Activated T-cell treated with anti-CD3 and anti-CD28 coated beads, Interleukin-2, amount 50 U/mL, for 48 hours (primary cell): ENCODE data around the gene DUSP2.
"Not testable (repeated sequence)": the region's sequence is repeated elsewhere in the genome, so short reads cannot be mapped to it uniquely, and the experiment has no call there.

ENCODE experiments used
- DNase-seq, 2 experiments: peaks; one replicate each; pipeline ENCODE4 v3.0.0-alpha.2; 2020

The DUSP2 gene

DNA sequence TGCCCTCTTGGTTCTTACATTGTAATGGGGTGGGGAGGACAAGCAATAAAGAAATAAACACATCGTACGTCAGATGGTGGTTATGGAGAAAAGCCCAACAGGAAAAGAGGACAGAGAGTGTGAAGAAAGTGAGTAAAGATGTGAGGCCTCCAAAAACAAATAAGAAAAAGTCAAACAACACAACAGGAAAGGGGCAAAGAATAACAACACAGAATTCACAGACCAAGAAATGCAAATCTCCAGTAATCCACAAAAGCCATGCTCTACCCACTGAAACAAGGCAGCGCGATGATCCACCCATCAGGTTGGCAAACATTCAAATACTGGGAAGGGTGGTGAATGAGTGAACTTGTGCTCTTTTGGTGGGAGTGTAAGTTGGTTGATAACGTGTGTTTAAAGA lies 16.7 kb upstream of the DUSP2 start:
- peak in 1 of 2 experiments; percentile 50 for DNase-seq

DNA sequence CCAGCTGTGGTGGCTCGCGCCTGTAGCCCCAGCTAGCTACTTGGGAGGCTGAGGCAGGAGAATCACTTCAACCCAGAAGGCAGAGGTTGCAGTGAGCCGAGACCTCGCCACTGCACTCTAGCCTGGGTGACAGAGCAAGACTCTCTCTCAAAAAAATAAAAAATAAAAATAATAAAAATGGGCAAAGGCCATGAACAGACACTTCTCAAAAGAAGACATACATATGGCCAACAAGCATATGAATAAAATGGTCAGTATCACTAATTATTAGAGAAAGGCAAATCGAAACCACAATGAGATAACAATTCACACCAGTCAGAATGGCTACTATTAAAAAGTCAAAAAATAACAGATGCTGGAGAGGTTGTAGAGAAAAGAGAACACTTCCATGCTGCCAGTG lies 15.1 kb upstream of the DUSP2 start:
- not testable (repeated sequence) for DNase-seq

DNA sequence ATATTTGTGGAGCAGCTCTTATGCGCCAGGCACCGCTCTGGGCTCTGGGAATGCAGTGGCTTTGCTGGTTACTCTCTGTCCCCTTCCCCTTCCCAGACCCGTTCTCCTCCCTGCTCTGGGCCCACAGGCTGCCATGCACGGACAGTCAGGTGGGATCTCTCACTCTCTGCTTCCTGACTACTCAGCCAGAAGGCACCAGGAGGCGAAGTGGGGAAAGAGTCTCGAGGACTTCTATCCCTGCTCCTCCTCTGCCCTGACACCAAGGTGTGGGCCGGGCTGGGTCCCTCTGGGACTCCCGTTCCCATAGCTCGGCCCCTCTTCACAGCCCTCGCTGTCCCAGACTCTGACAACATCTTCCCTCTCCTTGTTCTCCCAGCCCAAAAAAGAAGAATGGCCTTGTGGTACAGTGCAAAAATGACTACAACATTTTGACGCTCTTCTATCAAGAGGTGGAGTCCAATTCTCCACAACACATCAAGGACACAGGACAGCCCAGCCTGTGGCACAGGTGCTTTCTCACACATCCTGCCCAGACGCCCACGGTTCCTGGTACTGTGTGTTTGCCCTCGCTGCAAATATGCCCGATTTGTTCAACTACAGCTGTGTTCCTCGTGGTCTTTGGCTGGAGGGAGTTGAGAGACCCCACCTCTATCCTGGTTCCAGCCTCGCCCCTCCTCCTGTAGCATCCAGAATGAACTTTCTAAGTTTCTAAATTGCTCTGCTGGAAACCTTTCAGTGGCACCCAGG lies 14.0 kb upstream of the DUSP2 start:
- DNase-seq = peak; percentile 79 to 80

DNA sequence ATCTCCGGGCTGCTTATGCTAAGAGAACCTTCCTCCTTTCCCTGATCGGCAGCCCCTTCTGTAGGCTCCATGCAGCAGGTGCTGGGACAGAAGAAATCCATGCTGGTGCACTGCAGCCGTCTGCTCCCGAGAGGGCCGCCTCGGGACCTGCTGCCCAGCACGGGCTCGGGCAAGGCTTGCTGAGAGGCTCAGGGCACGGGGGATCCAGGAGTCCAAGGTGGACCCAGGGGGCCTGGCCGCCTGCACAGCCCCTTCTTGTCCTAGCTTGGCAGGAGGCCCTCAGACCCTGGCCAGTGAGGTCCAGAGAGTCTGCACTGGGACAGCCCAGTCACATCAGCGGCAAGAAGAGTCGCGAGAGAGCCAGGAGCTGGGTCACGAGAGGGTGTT lies 13.3 kb upstream of the DUSP2 start:
- DNase-seq = peak in 1 of 2 experiments; percentile 46

DNA sequence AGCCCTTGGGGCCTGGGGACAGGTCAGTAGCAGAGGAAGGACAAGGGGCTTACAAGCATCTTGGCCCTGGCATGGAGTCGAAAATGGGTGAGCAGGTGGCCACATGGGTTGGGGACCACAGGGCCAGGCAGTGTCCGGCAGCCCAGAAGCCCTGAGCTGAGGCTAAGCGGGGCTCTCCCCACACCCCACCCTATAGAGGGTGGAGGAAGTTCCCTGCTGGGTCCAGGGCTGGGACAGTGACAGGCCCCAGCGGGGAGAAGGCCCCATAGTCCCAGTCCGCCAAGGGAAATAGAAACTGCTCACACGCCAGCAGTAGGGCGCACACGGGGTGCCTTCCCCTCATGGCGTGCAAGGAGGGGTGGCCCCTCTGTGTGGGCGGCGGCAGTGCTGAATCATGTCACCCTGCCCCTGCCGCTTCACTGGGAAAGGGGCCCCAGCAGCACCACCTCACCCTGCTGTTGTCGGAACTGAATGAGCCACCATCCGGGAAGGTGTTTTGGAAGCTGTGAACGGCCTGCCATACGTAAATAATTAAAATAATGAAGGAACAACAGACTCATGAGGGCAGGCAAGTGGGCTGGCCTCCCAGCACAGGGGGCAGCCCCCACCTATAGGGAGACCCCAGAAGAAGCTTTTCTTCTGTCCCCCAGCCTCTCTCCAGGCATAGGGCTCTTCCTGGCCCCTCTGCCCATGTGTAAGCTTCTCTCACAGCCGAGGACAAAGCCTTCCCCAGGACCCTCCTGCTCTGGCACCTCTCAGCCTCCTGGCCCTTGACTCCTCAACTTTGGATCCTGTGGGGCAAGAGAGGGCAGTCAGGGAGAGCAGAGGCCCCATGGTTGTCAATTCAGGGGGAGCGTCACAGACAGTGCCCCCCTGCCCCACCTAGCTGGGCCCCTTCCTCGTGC lies 12.7 kb upstream of the DUSP2 start:
- DNase-seq = peak; percentile 97

DNA sequence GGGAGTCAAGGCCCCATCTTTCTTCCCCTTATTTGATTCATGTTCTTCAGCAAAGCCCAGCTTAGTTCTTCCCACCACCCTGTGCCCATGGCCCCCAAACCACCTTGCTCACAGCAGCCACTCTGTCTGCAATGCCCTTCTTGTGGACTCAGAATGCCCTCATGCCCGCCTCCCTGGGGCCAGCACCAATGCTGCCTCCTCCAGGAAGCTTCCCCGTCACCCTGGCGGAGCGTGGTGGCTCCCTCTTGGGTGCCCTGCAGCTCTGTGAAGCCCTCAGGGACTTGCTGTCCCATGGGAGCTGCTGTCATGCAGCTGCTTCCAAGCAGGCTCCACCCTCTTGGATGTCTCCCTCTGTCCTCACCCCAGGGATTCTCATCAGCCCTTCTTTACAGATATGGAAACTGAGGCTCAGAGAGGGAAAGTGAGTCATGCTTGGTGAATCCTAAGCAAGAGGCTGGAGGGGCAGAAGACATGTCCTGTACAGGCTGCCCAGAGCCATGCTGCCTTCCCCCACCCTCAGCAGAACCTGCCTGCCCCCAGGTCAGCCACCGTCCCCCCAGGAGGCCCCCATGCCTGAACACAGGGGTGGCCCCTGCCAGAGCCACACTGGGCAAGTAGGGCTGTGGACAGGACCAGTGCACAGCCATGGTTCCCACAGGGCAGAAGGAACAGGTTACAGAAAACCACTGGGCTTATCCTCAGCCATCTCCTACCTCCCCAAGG lies 11.8 kb upstream of the DUSP2 start:
- DNase-seq = peak; percentile 72 to 73

DNA sequence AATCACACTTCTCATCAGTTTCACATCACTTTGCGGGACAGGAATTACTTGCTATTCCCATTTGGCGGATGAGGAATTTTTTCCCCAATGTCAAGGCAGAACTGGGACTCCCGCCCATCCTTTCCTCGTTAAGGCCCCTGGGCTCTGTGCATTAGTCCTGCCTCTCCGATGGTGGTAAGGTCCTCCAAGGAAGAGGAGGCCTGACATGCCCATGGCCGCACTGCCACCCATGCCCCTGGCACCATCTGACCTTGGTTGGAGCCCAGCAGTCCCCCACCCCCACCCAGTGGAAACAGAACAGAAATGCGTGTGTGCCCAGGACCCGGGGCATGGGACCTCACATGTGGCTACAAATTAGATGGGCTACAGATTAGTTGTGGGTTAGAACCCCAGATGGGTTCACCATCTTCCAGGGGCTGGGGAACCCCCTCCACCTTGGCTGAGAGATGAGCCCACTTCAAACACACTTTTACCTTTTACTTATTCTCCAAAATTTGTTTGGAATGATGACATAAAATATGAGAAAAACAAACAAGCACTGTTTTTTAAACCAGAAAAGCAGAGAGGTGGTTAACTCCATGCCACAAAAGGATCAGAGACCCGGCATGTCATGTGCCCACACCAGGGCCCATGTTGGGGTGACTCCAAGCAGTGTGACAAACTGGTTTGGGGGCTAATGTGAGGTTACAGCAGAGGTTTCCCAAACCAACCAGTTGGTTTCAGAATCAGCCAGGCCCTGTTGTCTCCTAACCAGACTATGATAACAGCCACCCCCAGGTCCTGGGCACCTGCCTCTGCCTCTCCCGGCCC lies 11.0 kb upstream of the DUSP2 start:
- DNase-seq = peak; percentile 80 to 82

DNA sequence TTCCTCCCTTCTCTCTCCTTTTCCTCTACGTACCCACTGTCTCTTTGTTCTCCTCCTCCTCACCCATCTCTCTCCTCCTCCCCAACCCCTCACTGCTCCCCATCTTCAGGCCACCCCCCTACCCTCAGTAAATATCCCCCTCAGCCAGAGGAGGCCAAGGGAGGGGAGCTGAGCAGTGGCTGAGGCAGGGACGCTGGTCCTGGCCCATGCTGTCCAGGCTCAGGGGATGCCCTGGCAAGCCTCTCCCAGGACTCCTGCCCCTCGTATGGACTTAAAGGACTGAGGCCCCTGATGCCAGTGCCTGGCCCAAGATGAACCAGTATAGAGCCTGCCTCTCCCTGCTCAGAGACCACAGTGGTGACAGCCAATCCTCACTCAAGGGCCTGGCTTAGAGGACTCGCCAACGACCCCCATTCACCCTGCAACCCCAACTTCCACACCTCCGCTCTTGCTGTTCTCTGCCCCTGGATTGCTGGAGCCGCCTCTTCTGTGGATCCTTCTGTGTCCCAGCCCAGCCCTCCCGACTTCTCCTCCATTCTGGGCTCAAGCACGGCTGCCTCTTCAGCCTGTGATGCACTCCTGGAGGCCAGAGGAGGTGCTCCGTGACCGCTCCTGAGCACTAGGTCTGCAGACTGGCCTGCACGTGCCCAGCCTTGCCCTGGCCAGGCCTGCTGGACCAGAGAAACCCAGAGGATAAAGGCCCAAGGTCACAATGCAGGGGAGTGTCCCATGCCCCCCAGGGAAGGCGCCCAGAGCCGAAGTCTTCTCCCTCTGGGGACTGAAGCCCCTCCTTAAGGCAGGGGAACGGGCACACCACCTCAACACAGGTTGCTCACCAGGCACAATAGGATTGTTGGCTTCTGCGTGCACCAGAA lies 9.5 kb upstream of the DUSP2 start:
- DNase-seq = peak in 1 of 2 experiments; percentile 22

DNA sequence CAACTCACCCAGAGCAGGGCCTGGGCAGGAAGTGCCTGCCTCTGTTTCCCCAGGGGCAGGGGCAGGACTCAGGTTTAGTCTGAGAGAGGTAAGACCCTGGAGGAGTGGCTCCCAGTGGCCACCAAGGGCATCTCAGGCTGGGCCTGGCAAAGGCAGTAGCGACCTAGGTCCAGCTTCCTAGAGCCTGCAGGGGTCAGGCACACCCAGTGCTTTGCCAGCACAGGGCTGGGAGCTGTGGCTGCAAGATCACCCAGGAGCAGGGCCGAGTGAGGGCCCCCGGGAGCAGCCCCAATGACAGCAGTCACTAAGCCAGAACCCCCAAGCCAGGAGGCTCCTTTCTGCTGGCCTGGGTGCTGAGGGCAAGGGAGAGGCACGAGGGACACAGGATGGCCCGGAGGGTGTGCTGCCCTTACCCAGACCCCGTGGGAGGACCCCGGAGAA lies 8.8 kb upstream of the DUSP2 start:
- peak in 1 of 2 experiments; percentile 36 for DNase-seq

DNA sequence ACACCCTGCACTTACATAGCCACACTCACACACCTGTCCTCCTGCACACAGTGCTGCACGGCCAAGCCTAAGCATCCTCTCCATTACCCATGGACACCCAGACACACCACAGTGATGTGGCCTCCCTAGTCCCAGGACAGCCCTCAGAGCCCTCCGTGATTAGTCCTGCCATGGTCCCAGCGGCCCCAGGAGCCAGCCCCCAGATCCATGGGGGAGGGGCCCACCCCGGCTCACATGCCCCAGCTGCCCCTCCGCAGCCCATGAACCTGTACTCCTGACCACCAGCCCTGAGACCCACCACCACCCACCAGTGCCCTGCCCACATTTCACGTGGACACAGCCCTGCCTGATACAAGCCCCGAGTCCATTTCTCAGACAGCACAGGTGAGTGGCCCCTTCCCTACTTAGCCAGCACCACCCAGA lies 8.1 kb upstream of the DUSP2 start:
- DNase-seq = no peak

DNA sequence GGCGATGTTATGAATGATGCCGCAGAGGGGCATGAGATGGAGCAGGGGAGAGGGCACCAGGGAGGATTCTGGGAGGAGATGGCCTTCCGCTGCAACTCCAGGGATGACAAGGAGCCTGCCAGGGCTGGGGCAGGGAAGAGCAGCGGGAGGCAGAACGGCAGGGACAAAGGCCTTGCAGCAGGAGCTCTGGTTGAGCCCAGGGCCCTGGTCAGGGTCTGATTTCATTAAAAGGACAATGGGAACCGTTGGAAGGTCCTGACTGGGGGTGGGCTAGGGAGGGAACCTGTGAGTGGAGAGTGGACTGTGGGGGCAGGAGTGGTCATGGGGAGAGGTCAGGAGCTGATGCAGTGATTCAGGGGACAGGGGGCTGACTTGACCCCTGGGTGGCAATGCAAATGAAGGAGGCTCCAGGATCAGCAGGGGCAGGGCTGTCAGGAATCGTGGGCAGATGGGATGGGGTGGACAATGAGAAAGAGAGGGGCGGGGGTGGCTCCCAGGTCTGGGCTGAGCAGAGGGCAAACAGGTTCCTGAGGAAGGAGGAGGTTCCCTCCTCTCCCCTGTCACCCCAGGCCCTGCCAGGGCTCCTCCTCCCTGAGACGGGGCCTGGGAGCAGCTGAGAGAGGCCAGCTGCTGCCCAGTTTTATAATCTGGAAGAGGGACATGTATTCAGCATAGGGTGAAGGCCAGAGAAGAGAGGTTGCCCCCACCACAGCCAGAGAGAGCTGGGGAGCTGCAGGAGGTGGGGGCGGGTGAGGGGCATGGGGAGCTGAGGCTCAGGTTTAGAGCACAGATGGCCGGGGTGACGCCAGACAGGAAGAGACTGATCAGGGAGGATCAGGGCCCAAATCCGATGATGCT lies 7.3 kb upstream of the DUSP2 start:
- DNase-seq = no peak

DNA sequence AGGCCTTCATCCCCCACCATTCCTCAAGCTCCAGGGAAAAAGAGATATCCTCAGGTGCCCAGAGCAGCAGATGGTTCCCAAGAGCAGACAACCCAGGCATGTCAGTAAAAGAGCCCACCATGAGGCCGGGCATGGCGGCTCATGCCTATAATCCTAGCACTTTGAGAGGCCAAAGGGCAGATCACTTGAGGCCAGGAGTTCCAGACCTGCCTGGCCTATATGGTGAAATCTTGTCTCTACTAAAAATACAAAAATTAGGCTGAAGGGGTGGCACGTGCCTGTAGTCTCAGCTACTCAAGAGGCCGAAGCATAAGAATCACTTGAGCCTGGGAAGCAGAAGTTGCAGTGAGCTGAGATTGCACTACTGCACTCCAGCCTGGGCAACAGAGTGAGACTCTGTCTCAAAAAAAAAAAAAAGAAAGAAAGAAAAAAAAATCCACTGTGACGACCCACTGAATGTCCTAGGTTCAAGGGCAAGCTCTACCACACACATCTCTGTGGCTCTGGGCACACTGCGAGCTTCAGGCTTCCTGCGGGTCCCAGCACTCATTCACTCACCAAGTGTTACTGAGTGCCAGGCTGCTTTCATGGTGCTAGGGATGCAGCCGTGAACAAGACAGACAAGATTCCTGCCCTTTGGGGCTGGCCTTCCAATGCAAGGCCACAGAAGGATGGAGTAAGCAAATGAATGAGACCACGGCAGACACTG lies 6.5 kb upstream of the DUSP2 start:
- peak in 1 of 2 experiments; percentile 17 for DNase-seq

DNA sequence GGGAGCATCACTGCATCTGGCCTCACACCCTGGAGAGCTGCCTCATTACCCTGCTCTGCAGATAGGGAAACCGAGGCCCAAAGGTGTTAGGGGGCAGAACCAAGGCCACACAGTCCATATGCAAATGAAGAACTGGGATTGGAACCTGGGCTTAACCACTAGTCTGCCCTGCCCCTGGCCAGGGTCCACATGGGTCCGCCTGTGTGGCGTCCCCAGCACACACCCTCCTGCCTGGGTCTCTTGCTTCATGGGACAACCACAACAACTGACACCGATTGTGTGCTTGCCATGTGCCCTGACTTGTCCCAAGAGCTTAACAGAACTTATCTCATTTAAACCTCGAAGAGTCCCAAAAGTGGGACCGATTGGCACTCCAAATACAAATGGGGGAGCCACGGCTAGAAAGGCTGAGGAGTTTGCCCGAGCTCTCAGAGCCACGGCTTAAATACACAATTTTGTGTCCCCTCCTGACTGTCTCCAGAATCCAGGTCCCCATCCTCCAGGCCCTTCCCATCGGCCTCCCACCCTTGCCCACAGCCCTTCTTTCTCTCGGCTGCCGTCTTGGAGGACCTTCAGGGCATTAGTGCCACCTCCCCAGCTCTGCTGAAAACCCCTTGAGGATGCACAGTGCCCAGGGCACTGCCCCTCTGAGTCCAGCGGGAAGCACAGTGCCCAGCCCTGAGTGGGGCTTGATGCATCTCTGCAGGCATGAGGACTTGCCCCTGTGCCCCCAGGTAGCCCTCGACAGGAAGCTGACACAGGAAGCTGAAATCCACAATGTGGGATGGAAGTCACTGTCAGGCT lies 5.8 kb upstream of the DUSP2 start:
- DNase-seq = peak in 1 of 2 experiments; percentile 22

DNA sequence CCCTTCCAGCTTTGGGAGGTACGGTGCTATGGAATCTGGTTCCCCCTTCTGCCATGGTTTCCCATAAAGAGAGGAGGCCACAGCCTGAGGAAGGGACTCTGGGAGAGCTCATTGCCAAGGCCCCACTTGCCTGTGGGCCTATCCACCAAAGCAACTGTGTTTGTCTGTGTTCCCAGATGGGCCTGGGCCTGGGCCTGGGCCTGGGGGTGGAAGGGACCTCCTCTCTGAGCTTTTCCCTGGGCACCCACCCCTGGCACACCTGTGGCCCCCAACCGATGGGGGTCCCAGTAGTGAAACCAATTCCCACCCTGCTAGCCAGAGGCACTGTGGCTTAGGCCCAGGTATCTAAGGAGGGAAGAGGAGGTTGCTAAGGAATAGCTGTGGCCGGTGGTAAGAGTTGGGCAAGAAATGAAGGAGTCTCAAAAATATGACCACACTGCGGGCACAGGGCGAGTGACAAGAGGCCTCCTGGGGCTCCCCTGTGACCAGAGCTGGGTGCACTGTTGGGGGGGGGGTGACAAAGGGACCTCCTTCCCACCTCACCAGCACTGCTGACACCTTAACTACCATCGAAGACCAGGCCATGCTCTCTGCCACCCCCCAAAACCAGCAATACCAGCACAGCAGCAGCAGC lies 4.9 kb upstream of the DUSP2 start:
- peak in 1 of 2 experiments; percentile 17 for DNase-seq

DNA sequence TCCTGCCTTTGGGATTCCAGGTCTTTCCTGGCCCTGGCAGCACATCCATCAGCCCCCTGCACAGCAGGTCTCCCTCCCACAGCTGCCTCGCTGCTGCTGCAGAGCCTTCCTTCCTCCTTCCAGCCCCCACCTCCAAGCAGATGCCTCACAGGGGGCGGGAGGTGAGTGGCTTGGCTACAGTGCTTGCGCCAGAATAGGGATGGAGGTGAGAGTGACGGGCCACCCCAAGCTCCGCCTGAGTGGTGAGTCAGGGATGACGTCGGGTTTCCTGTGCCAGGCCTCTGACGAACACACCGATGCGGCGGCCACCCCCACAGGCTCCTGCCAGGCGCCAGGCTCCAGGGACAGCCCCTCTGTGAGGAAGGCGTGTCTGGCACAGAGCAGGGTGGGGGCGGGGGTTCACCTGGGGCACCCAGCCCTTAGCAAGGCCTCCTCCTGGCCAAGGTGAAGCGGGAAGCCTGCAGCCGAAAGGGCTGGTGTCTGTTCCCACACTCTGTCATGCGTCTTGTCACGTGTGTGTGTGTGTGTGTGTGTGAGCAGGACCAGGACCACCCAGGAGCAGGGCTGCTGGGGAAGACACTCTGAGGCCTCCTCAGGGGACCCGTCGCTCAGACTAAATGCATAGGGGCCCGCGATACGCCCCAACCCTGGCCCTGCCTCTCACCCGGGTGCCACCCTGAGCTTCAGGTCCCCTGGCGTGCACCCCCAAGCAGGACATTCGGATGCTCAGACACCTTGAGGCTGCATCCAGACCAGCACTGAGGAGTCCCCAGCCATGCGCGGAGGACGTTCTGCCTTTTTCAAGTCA lies 3.4 kb upstream of the DUSP2 start:
- peak; percentile 96 to 98 for DNase-seq

DNA sequence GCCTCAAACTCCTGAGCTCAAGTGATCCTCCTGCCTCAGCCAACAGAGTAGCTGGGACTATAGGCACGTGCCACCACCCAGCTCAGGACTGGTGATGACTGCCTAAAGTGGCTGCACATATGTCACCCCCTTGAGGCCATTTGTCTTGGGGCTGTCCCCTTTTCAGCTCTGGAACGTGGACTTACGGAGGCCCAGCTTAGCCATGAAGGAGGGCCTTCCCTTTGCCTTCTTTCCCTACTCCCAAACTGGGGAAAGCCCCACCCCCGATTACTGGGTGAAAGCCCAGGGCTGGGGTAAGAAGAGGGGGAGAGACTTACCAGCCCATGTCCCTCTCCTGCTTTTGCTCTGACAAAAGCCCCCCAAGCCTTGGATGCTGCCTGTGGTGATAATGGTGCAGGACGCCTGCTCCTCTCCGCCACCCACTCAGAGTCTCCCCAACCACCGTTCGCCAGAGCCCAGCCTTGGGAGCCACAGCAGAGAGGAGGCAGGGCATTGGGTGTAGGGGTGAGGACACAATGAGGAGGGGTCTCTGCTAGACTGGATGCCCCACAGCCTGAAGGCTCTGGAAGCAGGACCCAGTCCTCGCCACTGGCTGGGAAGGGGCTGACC lies 2.5 kb upstream of the DUSP2 start:
- peak; percentile 68 for DNase-seq
